CD4-positive, alpha-beta memory T cell (primary cell): Measurements from ENCODE around the gene NUCKS1. TPM values are rescaled to one million over a fixed set of nuclear protein-coding genes. Genes with fewer than 3 reads are reported as not detected.

Experiments used
- CTCF ChIA-PET: fragments of 350-600 bp; sonication (Branson Sonifier 250); formaldehyde crosslinking; loops from one replicate; lab custom pipeline; 2021; ENCODE audit warnings: inconsistent platforms; ENCODE audit not compliant: partially characterized antibody; lab: Charles Lee
- POLR2A ChIA-PET: fragments of 350-600 bp; sonication (Branson Sonifier 250); formaldehyde crosslinking; loops from one replicate; lab custom pipeline; 2021; ENCODE audit not compliant: partially characterized antibody; lab: Charles Lee
- DNase-seq, 5 donors: peaks; one replicate each; pipeline versions ENCODE4 v3.0.0 to v3.0.0-alpha.2; 2020 to 2022; ENCODE audit warnings: mixed read lengths in 1 of 5
- H3K27ac ChIP-seq: one replicate; pipeline ENCODE4 v1.7.0; 2013; ENCODE audit warnings: low read depth, low read length
- H3K27me3 ChIP-seq: 2 replicates; pipeline ENCODE4 v1.7.0; 2013; ENCODE audit warnings: mild to moderate bottlenecking, low read length, moderate library complexity; ENCODE audit not compliant: insufficient read depth
- H3K36me3 ChIP-seq: 2 replicates; pipeline ENCODE4 v1.7.0; 2013; ENCODE audit warnings: mild to moderate bottlenecking, low read length, moderate library complexity; ENCODE audit not compliant: insufficient read depth
- H3K4me1 ChIP-seq: 2 replicates; pipeline ENCODE4 v1.7.0; 2013; ENCODE audit warnings: mild to moderate bottlenecking, low read length, moderate library complexity; ENCODE audit not compliant: insufficient read depth
- H3K4me3 ChIP-seq, 2 donors: one replicate each; pipeline ENCODE4 v1.7.0; 2013; ENCODE audit warnings: low read length in 2 of 2, mild to moderate bottlenecking in 1 of 2
- H3K9me3 ChIP-seq, 2 donors: one replicate each; pipeline ENCODE4 v1.7.0; 2013; ENCODE audit warnings: low read length in 2 of 2, control low read depth in 1 of 2; ENCODE audit not compliant: control insufficient read depth in 1 of 2
- H3K27ac Mint-ChIP-seq, 7 donors: one replicate each; pipeline ENCODE4 v1.8.0; 2020 to 2021; ENCODE audit warnings: mixed read lengths in 7 of 7, mild to moderate bottlenecking in 6 of 7, inconsistent platforms in 3 of 7, moderate library complexity in 3 of 7
- H3K27me3 Mint-ChIP-seq, 2 donors: one replicate each; pipeline ENCODE4 v1.8.0; 2020 to 2021; ENCODE audit warnings: mixed read lengths in 2 of 2
- H3K36me3 Mint-ChIP-seq, 2 donors: one replicate each; pipeline ENCODE4 v1.8.0; 2020 to 2021; ENCODE audit warnings: mixed read lengths in 2 of 2, inconsistent platforms in 1 of 2, mild to moderate bottlenecking in 1 of 2
- H3K4me1 Mint-ChIP-seq, 4 donors: one replicate each; pipeline ENCODE4 v1.8.0; 2020 to 2021; ENCODE audit warnings: mixed read lengths in 4 of 4, mild to moderate bottlenecking in 1 of 4
- H3K4me3 Mint-ChIP-seq, 8 donors: one replicate each; pipeline ENCODE4 v1.8.0; 2020 to 2021; ENCODE audit warnings: mixed read lengths in 8 of 8, mild to moderate bottlenecking in 7 of 8, moderate library complexity in 6 of 8, inconsistent platforms in 3 of 8
- H3K9me3 Mint-ChIP-seq, 8 donors: one replicate each; pipeline ENCODE4 v1.8.0; 2020 to 2021; ENCODE audit warnings: mixed read lengths in 8 of 8, mild to moderate bottlenecking in 5 of 8, inconsistent platforms in 3 of 8, moderate library complexity in 1 of 8
- intact Hi-C: fragments of 100-400 bp; cut with micrococcal nuclease; formaldehyde crosslinking; loops from one replicate; pipeline ENCODE4 v1.15.1; 2023
- polyA plus RNA-seq, 2 donors: library from polyadenylated mRNA; unstranded; fragments of 300-500 nt; fragmentation: Illumina TruSeq; gene quantifications; one replicate each; pipeline ENCODE4 v1.2.3, GENCODE V29; 2021
- total RNA-seq, 2 experiments: library from RNA; stranded (reverse); gene quantifications; one replicate each; pipeline ENCODE4 v1.2.3, GENCODE V29; 2021

Gene NUCKS1
- total and polyA plus RNA-seq, 4 experiments from 2014 or later: 9.0 to 117 (median 62.2) TPM

DNA sequence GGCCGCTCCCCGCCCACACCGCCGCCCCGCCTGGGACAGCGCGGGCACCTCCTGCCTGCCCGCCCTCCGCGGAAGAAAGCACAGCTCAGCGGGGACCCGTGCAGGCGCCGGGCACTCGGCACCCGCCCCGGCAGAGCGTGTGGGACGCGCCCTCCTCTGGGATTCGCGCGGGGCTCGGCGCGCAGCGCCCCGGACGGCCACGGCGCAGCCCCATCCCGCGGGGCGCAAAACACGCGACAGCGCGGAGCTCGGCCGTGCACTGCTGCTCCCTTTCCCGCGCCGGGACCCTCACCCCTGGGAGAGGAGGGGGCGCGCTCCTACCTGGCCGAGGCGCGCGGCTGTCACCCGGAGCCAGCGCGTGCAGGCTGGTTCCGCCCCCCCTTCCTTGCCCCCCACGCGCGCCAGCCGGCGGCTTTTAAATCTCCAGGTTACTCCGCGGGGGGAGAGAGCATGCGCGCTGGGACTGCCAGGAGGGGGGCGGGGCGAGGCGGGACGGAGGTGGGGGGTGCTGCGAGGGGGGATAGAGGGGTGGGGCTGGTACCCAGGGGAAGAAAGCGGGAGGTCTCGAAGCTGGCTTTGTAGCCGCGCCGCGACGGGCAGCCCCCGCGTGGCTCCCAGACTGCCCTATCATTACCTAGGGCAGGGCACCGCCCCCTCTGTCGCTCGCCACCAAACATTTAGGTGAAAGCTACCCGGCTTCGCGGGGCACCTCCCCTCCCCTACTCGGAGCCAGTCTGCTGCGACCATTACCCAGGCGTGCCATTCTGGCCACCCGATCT is 69.7 kb downstream of the NUCKS1 start, which contains the start of gene SLC45A3:
SLC45A3 (minus strand) TSS at position 437 of the 779 bp plus-strand sequence. CDS start 15,853 bp downstream, outside the sequence.
- no peak within 1 kb of the TSS for H3K27ac ChIP-seq
- H3K27ac Mint-ChIP-seq: peak within 1 kb of the TSS in 1 of 7 donors; percentile 30
- H3K4me3 ChIP-seq: peak within 1 kb of the TSS; percentile 17 to 24
- CTCF ChIA-PET: interaction anchor here (1.9 to 5.9 kb wide), 2 partner anchors 21 to 32 kb away, joined by 4 to 38 read pairs; no protein-coding TSS in a partner anchor
- no peaks in the 10 kb centered on the region for H3K36me3 Mint-ChIP-seq
- H3K4me1 Mint-ChIP-seq: peaks cover 8 to 16% (median 10%) of the 10 kb centered on the region in 4 donors
- H3K27me3 Mint-ChIP-seq: peaks cover 5 to 16% of the 10 kb centered on the region in 2 donors
- peak in 4 of 5 donors; percentile 13 to 17 (median 16) for DNase-seq
- no peaks in the 10 kb centered on the region for H3K36me3 ChIP-seq
- no peaks in the 10 kb centered on the region for H3K9me3 ChIP-seq
- peaks cover 0 to 2% (median 0%) of the 10 kb centered on the region in 8 donors for H3K9me3 Mint-ChIP-seq
- H3K4me1 ChIP-seq: peaks cover 9% of the 10 kb centered on the region
- POLR2A ChIA-PET: no interaction called here
- intact Hi-C loops: no loop called here
- H3K4me3 Mint-ChIP-seq: peak within 1 kb of the TSS; percentile 71 to 86 (median 81)
- peaks cover 5% of the 10 kb centered on the region for H3K27me3 ChIP-seq

DNA sequence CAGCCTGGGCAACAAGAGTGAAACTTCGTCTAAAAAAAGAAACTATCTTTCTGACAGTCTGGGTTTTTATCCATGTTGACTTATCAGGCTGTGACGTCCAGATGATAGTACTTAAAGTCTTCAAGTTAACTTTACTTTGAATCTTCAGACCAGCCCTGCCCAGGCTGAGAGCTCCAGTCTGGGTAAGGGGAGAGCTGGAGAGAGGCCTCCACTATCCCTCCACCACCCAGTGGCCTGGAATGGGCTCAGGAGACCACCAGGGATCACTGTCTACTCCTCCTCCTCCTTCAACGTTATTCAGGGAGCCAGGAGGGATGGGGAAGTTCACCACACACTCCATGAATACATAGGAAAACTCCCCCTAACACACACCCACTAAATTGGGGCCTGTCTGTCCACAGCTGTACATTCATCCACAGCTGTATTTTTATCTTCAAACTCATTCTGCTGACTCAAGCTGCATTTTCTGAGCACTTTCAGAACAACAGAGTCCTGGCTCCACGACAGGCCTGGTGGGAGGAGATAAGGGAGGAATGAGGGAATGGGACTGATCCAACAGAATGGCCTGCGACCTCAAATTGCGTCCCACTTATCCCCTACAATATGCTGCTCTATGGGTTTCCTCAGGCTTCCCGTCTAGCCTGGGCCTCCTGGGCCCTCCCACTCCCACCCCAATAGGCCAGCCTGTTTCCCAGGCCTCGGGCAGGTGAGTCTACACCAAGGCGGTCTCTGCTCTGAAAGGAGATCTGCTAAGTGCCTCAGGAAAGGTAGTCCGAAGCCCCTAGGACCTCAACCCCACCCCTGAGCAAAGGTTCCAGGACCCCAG is 71.5 kb downstream of the NUCKS1 start:
- no peak for DNase-seq
- POLR2A ChIA-PET: no interaction called here
- no peaks in the 10 kb centered on the region for H3K9me3 ChIP-seq
- Mint-ChIP-seq H3K27me3 (peaks cover 7 to 16% of the 10 kb centered on the region in 2 donors), H3K4me1 (peaks cover 8 to 16% (median 10%) of the 10 kb centered on the region in 4 donors), H3K4me3 (peak overlapping the region in 3 of 8 donors; percentile 69 to 81 (median 74)), H3K36me3 (no peaks in the 10 kb centered on the region), H3K9me3 (peaks cover 0 to 2% (median 0%) of the 10 kb centered on the region in 8 donors), H3K27ac (no peak overlapping the region)
- H3K27me3 ChIP-seq: peaks cover 5% of the 10 kb centered on the region
- H3K27ac ChIP-seq: no peak overlapping the region
- no peaks in the 10 kb centered on the region for H3K36me3 ChIP-seq
- peaks cover 9% of the 10 kb centered on the region for H3K4me1 ChIP-seq
- CTCF ChIA-PET: interaction anchor here (0.9 to 5.9 kb wide), 6 partner anchors 9 to 299 kb away, joined by 3 to 38 read pairs (median 3); no protein-coding TSS in a partner anchor
- no peak overlapping the region for H3K4me3 ChIP-seq
- intact Hi-C loops: no loop called here

DNA sequence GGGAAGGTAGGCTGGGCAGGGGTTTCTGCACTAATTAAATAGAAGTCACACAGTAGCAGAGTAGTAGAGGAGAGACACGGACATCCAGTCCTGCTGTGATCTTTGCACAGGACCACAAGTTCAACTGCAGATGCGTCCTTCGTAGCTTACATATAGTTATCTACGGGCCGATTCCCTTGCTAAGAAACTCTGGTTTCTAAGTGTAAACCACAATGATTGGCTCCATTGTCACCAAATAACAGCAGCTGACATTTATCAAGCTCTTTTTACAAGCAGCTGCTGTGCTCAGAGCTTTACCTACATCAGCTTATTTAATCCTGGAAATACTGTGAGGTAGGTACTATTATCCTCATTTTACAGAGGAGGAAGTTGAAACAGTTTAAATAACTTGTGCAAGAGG is 72.8 kb downstream of the NUCKS1 start:
- H3K4me1 Mint-ChIP-seq: peaks cover 8 to 16% (median 11%) of the 10 kb centered on the region in 4 donors
- no peak overlapping the region for H3K27ac Mint-ChIP-seq
- intact Hi-C loops: no loop called here
- Histone ChIP-seq H3K4me3 (no peak overlapping the region), H3K27ac (no peak overlapping the region), H3K9me3 (no peaks in the 10 kb centered on the region), H3K36me3 (no peaks in the 10 kb centered on the region), H3K4me1 (peaks cover 9% of the 10 kb centered on the region), H3K27me3 (peaks cover 5% of the 10 kb centered on the region)
- ChIA-PET POLR2A (no interaction called here), CTCF (interaction anchor here (0.9 to 5.9 kb wide), 4 partner anchors 10 to 34 kb away, joined by 3 to 38 read pairs (median 4); no protein-coding TSS in a partner anchor)
- peaks cover 10 to 21% of the 10 kb centered on the region in 2 donors for H3K27me3 Mint-ChIP-seq
- H3K9me3 Mint-ChIP-seq: peaks cover 0 to 2% (median 0%) of the 10 kb centered on the region in 8 donors
- peak overlapping the region in 1 of 8 donors; percentile 8 for H3K4me3 Mint-ChIP-seq
- DNase-seq: no peak
- no peaks in the 10 kb centered on the region for H3K36me3 Mint-ChIP-seq

DNA sequence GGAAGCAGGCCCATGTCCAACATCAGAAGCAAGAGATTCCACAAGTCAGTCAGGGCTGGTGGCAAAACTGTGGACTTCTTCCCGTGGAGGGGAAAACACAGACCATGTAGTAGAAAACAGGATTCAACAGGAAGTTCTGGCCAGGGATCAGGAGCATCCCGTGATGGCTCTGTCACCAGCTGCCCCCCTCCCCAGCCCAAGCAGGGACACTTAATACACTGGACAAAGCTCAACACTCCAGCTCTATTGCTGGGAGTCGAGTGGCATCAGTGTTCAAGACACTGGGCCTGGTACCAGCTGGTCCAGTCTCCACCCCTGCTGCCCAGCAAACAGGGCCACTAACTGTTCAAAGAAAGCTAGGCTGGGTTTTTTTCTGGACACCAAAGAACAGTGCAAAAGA is 73.4 kb downstream of the NUCKS1 start:
- no peak overlapping the region for H3K27ac Mint-ChIP-seq
- POLR2A ChIA-PET: no interaction called here
- DNase-seq: no peak
- H3K9me3 Mint-ChIP-seq: peaks cover 0 to 2% (median 0%) of the 10 kb centered on the region in 8 donors
- H3K27me3 Mint-ChIP-seq: peaks cover 13 to 23% of the 10 kb centered on the region in 2 donors
- H3K36me3 Mint-ChIP-seq: no peaks in the 10 kb centered on the region
- H3K4me3 Mint-ChIP-seq: no peak overlapping the region
- CTCF ChIA-PET: interaction anchor here (0.7 to 5.9 kb wide), 2 partner anchors 18 to 36 kb away, joined by 5 to 38 read pairs; no protein-coding TSS in a partner anchor
- Histone ChIP-seq H3K27ac (no peak overlapping the region), H3K27me3 (peaks cover 5% of the 10 kb centered on the region), H3K4me3 (no peak overlapping the region), H3K9me3 (no peaks in the 10 kb centered on the region), H3K4me1 (peaks cover 9% of the 10 kb centered on the region), H3K36me3 (no peaks in the 10 kb centered on the region)
- H3K4me1 Mint-ChIP-seq: peaks cover 8 to 16% (median 14%) of the 10 kb centered on the region in 4 donors
- intact Hi-C loops: no loop called here

DNA sequence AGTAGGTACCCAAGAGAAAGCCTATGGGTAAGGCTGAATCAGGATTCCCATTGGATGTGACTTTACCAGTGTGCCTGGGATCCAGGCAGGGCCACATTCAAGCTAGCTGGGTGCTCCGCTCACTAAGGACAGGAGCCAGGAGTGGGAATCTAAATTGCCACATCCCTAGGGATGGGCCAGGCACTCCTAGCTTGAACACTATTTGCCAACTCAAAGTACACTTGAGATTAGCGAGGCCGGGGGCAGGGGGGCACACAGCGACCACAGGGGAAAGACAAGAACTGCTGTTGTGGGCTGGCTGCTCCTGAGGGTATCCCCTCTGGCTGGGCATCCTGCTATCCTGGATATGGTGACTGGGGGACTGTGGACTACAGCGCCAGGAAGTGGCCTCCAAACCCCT is 74.0 kb downstream of the NUCKS1 start:
- Mint-ChIP-seq H3K27me3 (peaks cover 14 to 23% of the 10 kb centered on the region in 2 donors), H3K4me1 (peaks cover 8 to 16% (median 13%) of the 10 kb centered on the region in 4 donors), H3K4me3 (no peak overlapping the region), H3K27ac (no peak overlapping the region), H3K9me3 (peaks cover 0 to 2% (median 0%) of the 10 kb centered on the region in 8 donors), H3K36me3 (no peaks in the 10 kb centered on the region)
- no peak overlapping the region for H3K27ac ChIP-seq
- POLR2A ChIA-PET: no interaction called here
- H3K9me3 ChIP-seq: no peaks in the 10 kb centered on the region
- peaks cover 5% of the 10 kb centered on the region for H3K27me3 ChIP-seq
- intact Hi-C loops: no loop called here
- no peaks in the 10 kb centered on the region for H3K36me3 ChIP-seq
- H3K4me3 ChIP-seq: no peak overlapping the region
- peaks cover 9% of the 10 kb centered on the region for H3K4me1 ChIP-seq
- DNase-seq: no peak
- CTCF ChIA-PET: interaction anchor here (0.7 to 5.9 kb wide), 2 partner anchors 17 to 36 kb away, joined by 5 to 38 read pairs; no protein-coding TSS in a partner anchor

DNA sequence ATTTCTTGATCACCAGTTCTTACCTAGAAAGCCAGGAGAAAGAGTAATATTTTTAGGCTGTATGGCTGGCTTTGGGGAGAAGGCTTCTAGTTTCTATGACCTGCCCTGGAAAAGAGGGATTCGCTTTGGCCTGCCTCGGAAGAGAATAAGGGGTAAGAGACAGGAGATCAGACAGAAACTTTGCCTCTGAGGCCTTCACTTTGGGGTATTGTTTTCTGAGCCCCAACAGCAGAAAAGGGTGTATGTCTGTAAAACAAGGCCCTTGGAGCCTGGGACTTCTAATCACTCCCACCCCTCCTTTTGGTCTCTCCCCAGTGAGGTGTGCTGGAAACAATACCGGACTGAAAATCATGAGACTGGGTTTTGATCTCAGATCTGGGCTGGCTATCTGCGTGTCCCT is 74.7 kb downstream of the NUCKS1 start:
- intact Hi-C loops: no loop called here
- ChIA-PET POLR2A (no interaction called here), CTCF (no interaction called here)
- Histone ChIP-seq H3K4me1 (peaks cover 9% of the 10 kb centered on the region), H3K4me3 (no peak overlapping the region), H3K36me3 (no peaks in the 10 kb centered on the region), H3K27me3 (peaks cover 5% of the 10 kb centered on the region), H3K9me3 (no peaks in the 10 kb centered on the region), H3K27ac (no peak overlapping the region)
- Mint-ChIP-seq H3K27ac (peak overlapping the region in 1 of 7 donors; percentile 42), H3K36me3 (no peaks in the 10 kb centered on the region), H3K9me3 (peaks cover 0 to 2% (median 0%) of the 10 kb centered on the region in 8 donors), H3K4me1 (peaks cover 5 to 12% (median 8%) of the 10 kb centered on the region in 4 donors), H3K4me3 (no peak overlapping the region), H3K27me3 (peaks cover 14 to 21% of the 10 kb centered on the region in 2 donors)
- DNase-seq: no peak
